HG02970 (cell line): ENCODE data around the gene SLC38A1.
"Not testable (repeated sequence)": the region's sequence is repeated elsewhere in the genome, so short reads cannot be mapped to it uniquely, and the experiment has no call there.

Experiments used
- ATAC-seq: cut with Tn5 transposase; IDR thresholded peaks from one replicate; pipeline ENCODE4 v1.9.1; 2021; ENCODE audit warnings: mild to moderate bottlenecking, moderate library complexity, moderate number of reproducible peaks; ENCODE audit not compliant: unreplicated experiment, low FRiP score

The SLC38A1 gene

GRCh38 chr12:46268583-46269428 is at the start of gene SLC38A1:
Gene SLC38A1, minus strand, starts transcription at chr12:46269043. Its CDS starts 29,243 bp downstream, at chr12:46239800.
- peak; percentile 57 for ATAC-seq

- ATAC-seq: no peak
Measured at GRCh38 chr12:46318037-46318436, 49.2 kb upstream of the SLC38A1 start.

- ATAC-seq: no peak
Measured at GRCh38 chr12:46304070-46304469, 35.2 kb upstream of the SLC38A1 start.

GRCh38 chr12:46303039-46303666 is 34.3 kb upstream of the SLC38A1 start:
- ATAC-seq: no peak

GRCh38 chr12:46300910-46301309 is 32.1 kb upstream of the SLC38A1 start:
- no peak for ATAC-seq

GRCh38 chr12:46299851-46300250 is 31.0 kb upstream of the SLC38A1 start:
- ATAC-seq: no peak

- ATAC-seq: no peak
Measured at GRCh38 chr12:46298261-46298660, 29.4 kb upstream of the SLC38A1 start.

- ATAC-seq: no peak
Measured at GRCh38 chr12:46296822-46297221, 28.0 kb upstream of the SLC38A1 start.

GRCh38 chr12:46292754-46293402 is 24.0 kb upstream of the SLC38A1 start:
- ATAC-seq: no peak

GRCh38 chr12:46291953-46292352 is 23.1 kb upstream of the SLC38A1 start:
- ATAC-seq: not testable (repeated sequence)

- not testable (repeated sequence) for ATAC-seq
Measured at GRCh38 chr12:46285177-46285576, 16.3 kb upstream of the SLC38A1 start.

GRCh38 chr12:46282829-46283228 is 14.0 kb upstream of the SLC38A1 start:
- no peak for ATAC-seq

GRCh38 chr12:46276756-46277155 is 7.9 kb upstream of the SLC38A1 start:
- ATAC-seq: no peak

GRCh38 chr12:46271863-46272262 is 3.0 kb upstream of the SLC38A1 start:
- no peak for ATAC-seq

- peak; percentile 18 for ATAC-seq
Measured at GRCh38 chr12:46269429-46270241, 792 bp upstream of the SLC38A1 start.

- no peak for ATAC-seq
Measured at GRCh38 chr12:46267825-46268582, 839 bp downstream of the SLC38A1 start.

GRCh38 chr12:46267575-46267824 is 1.3 kb downstream of the SLC38A1 start:
- no peak for ATAC-seq

- ATAC-seq: no peak
Measured at GRCh38 chr12:46266869-46267574, 1.8 kb downstream of the SLC38A1 start.

- no peak for ATAC-seq
Measured at GRCh38 chr12:46266382-46266791, 2.5 kb downstream of the SLC38A1 start.
